NCI-H2227 (cell line): Measurements from ENCODE around the gene ZNF649.
"Not testable (repeated sequence)": the region's sequence is repeated elsewhere in the genome, so short reads cannot be mapped to it uniquely, and the experiment has no call there.

Experiments used
- DNase-seq: peaks from one replicate; lab custom pipeline; 2025; ENCODE audit not compliant: unreplicated experiment; lab: John Stamatoyannopoulos, UW

The ZNF649 gene

DNA sequence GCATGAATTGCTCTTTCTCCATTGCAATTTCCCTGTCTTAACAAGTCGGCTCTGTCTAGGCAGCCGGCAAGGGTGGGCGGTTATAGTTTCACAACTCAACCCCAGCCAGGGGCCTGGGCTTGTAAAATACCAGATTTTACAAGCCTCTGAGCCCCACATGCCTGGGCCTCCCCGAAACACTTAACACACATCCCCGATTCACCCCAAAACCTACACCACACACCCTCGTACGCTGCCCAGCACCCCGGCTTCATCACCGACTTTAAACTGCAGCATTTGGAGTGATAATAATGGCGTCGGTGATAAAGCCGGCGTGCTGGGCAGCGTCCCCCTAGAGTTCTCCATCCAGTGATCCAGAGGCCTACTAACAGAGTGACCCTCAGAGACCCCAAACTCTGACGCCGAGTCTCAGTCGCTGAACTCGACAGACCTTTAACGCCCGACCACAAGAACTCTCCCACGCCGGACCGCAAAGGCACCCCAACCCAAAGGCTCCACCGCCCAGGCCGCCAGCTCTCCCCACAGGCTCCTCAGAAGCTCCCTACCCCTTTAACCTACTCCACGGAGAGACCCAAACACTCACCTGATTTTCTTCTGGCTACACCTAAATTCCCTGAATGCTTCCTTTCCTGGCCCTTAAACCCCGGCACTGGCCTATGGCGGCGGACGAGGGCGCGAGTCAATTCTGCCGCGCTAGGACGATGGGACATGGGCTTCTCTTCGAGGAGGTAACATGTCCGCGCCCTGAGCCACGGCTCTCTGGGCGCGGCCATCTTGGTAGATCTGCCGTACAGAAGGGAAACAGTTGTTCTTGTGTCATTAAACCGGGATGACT lies at the start of gene ZNF649:
Gene ZNF649, minus strand, starts transcription at position 687 of the 835 bp plus-strand sequence. CDS start 4,910 bp downstream, outside the sequence.
- DNase-seq = peak; percentile 83

- no peak for DNase-seq
These were observed 44.2 kb upstream of the ZNF649 start for GRCh38 chr19:51948975-51949374.

DNA sequence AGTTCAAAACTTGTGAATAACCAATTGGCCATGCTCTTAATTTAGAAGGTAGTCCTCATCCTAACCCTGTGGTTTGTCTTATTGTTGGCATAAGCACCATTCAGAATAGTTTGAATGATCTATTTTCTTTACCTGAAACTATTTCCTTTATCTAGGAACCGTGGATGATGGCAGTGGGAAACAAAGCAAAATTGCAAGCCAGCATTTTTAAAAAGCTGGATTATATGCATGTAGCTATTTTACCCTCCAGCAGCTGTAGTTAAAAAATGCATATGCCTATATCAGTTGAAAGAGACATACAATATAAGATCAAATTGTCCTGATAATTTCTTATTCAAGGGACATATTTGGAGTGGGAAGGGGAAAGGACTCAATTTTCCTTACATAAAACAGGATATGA lies 41.8 kb upstream of the ZNF649 start:
- DNase-seq = no peak

DNA sequence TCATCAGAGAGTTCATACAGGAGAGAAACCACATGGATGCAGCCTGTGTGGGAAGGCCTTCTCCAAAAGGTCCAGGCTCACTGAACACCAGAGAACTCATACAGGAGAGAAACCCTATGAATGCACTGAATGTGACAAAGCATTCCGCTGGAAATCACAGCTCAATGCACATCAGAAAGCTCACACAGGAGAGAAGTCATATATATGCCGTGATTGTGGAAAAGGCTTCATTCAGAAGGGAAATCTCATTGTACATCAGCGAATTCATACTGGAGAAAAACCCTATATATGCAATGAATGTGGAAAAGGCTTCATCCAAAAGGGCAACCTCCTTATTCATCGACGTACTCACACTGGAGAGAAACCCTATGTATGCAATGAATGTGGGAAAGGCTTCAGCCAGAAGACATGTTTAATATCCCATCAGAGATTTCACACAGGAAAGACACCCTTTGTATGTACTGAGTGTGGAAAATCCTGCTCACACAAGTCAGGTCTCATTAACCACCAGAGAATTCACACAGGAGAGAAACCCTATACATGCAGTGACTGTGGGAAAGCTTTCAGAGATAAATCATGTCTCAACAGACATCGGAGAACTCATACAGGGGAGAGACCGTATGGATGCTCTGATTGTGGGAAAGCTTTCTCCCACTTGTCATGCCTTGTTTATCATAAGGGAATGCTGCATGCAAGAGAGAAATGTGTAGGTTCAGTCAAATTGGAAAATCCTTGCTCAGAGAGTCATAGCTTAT lies 40.2 kb upstream of the ZNF649 start:
- no peak for DNase-seq

DNA sequence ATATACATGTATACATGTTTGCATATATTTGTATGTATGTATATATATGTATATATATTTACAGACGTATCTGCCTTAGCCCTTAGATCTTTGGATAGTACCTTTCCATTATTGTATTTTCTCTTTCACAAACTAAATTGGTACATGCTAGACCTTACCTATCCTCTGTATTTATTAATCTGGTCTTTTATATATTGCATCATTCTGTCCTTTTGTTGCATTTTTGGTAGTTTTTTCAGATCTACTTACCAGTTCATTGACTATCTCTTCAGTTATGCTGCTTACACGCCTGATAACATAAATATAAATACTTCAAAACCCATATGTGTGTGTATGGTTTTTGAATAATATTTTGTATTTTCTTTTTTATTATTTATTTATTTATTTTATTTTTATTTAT lies 34.1 kb upstream of the ZNF649 start:
- DNase-seq = no peak

DNA sequence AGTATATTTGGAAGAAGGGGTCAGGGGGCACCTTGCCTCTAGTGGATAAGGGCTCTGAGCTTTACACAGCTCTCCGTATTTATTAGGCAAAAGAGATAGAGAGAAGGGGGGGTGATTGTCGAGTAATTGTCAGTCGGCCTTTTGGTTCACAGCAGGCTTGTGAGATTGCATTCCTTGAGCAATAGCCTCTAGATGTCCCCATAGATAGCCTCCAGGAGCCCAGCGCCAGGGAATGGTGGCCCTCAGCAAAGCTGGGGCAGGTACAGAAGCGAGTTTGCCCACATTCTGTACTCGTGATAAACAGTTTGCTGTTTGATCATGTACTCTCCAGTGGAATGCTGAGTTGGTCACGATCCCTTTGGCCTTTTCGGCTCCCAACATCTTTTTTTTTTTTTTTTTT lies 27.1 kb upstream of the ZNF649 start:
- no peak for DNase-seq

DNA sequence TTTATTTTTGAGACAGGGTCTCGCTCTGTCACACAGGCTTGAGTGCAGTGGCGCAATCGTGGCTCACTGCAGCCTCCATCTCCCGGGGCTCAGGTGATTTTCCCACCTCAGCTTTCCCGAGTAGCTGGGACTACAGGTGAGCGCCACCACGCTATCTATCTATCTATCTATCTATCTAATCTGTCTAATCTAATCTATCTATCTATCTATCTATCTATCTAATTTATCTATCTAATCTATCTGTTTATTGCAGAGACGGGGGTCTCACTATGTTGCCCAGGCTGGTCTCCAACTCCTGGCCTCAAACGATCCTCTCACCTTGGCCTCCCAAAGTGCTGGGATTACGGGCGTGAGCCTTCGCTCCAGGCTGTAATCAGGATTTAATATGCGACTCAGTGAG lies 23.0 kb upstream of the ZNF649 start:
- DNase-seq = no peak

DNA sequence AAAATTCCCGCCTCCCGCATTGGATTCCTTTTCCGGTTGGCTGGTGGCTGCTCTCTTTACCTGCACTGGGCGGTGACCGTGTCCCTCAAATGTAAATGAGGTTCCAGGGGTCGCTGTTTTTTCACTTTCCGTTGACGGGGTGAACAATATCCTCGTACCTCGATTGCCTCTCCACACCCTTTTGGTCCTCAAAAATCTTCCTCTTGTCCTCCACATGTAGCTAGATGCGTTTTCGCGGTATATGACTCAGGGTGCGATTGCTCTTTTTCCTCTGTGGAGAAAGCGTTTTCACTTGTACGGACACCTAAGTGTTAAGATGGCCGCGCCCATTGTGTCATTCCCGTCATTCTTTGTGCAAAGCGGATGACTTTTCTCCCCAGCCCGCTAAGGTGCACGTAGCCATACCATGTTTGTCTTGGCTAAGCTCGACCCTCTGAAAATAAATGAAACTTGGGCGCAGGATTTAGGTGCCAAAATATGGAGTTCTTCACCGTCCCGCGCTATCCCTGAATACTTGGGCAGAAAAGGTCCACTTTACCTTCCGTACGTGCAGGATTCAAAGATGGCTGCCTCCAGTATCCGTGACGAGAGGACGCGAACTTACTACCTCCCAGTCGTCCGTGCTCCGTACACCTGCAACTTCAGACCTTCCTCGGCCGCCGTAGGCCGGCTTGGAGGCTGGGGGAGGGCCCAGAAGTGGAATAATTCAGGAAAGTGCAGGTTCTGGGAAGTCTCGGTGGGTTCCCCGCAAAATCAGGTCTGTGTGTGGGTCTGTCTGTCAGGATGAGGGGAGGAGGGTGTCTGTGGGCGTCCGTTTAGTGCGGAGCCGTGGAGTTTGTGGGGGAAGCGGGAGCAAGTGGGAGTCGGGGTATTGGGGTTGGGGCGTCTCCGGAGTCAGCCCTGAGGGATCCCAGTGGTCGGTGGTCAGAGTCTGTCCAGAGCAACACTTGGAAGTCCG lies 22.2 kb upstream of the ZNF649 start, which contains the start of gene ZNF613:
Gene ZNF613, plus strand, starts transcription at position 689 of the 958 bp plus-strand sequence. CDS start 8,749 bp downstream, outside the sequence.
- peak; percentile 90 for DNase-seq

DNA sequence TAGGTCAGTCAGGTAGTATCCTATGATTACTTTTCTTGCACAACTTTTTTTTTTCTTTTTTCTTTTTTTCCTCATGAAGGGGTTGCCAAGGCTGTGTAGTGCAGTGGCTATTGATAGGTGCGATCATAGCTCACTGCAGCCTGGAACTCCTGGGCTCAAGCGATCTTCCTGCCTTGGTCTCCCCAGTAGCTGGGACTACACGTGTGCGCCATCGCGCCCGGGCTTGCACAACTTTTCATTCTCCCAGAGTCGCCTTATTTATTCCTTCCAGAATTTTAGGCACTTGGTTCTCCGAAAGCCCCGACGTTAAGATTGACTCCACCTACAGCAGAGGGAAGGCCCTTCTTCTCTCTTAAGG lies 21.6 kb upstream of the ZNF649 start:
- DNase-seq = no peak

DNA sequence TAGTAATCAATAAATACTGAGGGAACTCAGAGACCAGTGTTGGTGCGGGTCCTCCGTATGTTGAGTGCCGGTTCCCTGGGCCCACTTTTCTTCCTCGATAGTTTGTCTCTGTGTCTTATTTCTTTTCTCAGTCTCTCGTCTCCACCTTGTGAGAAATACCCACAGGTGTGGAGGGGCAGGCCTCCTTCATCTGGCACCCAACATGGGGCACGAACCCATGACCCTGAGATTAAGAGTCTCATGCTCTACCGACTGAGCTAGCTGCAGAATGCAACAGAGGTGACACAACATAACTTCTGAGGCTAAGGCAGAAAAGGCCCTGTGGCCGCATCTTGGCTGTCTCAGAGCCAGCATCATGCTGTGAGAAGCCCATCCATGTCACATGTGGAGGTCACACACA lies 17.1 kb upstream of the ZNF649 start:
- no peak for DNase-seq

- DNase-seq = no peak
These were observed 14.8 kb upstream of the ZNF649 start for GRCh38 chr19:51919606-51920005.

DNA sequence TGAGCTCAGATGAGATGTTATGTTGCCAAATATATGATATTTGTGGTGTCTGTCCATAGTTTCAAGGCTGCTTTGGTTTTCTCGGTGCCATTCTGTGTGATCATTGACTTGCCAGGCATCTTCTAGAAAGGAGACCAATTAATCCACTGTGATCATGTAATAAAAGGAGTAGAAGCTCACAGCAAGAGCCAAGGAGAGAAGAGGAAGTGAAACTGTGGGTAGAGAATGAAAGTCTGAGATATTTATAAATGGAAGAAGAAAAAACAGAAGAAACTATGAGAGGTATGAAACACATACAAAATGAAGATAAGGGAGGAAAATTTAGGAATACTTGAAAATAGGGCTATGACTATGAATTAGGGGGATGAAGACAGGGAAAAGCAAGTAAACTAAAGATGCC lies 11.3 kb upstream of the ZNF649 start:
- no peak for DNase-seq

- no peak for DNase-seq
These were observed 10.6 kb upstream of the ZNF649 start for GRCh38 chr19:51915324-51915867.

GRCh38 chr19:51907981-51908380 lies 3.2 kb upstream of the ZNF649 start:
- DNase-seq = not testable (repeated sequence)

GRCh38 chr19:51906108-51906507 lies 1.3 kb upstream of the ZNF649 start:
- not testable (repeated sequence) for DNase-seq

GRCh38 chr19:51905639-51906038 lies 822 bp upstream of the ZNF649 start:
- not testable (repeated sequence) for DNase-seq

- no peak for DNase-seq
These were observed 389 bp upstream of the ZNF649 start for GRCh38 chr19:51905206-51905605.

GRCh38 chr19:51903192-51903591 lies 1.6 kb downstream of the ZNF649 start:
- no peak for DNase-seq

GRCh38 chr19:51901860-51902259 lies 3.0 kb downstream of the ZNF649 start:
- DNase-seq = no peak

- DNase-seq = no peak
These were observed 13.5 kb downstream of the ZNF649 start for GRCh38 chr19:51891193-51891747.
